ENCODE measurements around the gene MSL3B.

The MSL3B gene

GRCh38 chr2:233841183-233841582, 27.0 kb downstream of the MSL3B start:
- TF ChIP-seq CTCF (IDR thresholded peaks at IDR 0.05), result no peak
- H3K27ac ChIP-seq, result no peak overlapping the region
- H3K79me2 ChIP-seq, result no peaks in the 10 kb centered on the region
- no peak overlapping the region for H2AFZ ChIP-seq
- H3K27me3 ChIP-seq (ENCODE audit: control insufficient read depth, insufficient read depth, low read length), result no peaks in the 10 kb centered on the region
- no peaks in the 10 kb centered on the region for H3K9me3 ChIP-seq (ENCODE audit: control insufficient read depth, low read length)
- no peak overlapping the region for H3K9ac ChIP-seq
- no peaks in the 10 kb centered on the region for H3K4me1 ChIP-seq
- no peak overlapping the region for H3K4me3 ChIP-seq (ENCODE audit: low read depth, low read length)
- no peaks in the 10 kb centered on the region for H3K36me3 ChIP-seq (ENCODE audit: control insufficient read depth, insufficient read depth, low read length)
- H3K4me2 ChIP-seq (ENCODE audit: low read length), result no peak overlapping the region

DNA sequence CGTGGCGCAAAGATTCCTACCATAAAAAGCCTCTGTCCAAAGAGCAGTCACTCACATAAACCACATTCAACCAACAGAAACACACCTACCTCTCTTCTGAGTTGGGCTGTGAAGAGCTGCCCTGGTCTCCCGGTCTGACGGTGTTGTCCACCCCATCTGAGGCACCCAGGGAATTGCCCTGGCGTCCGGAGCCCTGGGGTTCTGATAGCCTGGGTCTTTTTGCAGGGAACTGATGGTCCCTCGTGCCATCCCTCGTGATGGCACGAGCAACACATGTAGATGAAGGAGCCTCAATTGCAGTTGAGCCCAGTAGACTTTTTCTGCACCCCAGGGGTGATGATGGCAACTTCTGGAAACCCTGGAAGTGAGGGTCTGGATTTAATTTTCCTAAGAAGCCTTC, 27.7 kb downstream of the MSL3B start:
- Histone ChIP-seq H3K4me2 (ENCODE audit: low read length) (no peak overlapping the region), H3K79me2 (no peaks in the 10 kb centered on the region), H3K4me1 (no peaks in the 10 kb centered on the region), H3K9ac (no peak overlapping the region), H3K27me3 (ENCODE audit: control insufficient read depth, insufficient read depth, low read length) (no peaks in the 10 kb centered on the region), H3K4me3 (ENCODE audit: low read depth, low read length) (no peak overlapping the region), H3K36me3 (ENCODE audit: control insufficient read depth, insufficient read depth, low read length) (no peaks in the 10 kb centered on the region), H2AFZ (no peak overlapping the region), H3K27ac (no peak overlapping the region), H3K9me3 (ENCODE audit: control insufficient read depth, low read length) (no peaks in the 10 kb centered on the region)
- TF ChIP-seq CTCF (IDR thresholded peaks at IDR 0.05), result no peak

- no peak for TF ChIP-seq CTCF (IDR thresholded peaks at IDR 0.05)
- no peak overlapping the region for H3K4me3 ChIP-seq (ENCODE audit: low read depth, low read length)
- no peak overlapping the region for H3K27ac ChIP-seq
- H3K4me1 ChIP-seq, result no peaks in the 10 kb centered on the region
- H2AFZ ChIP-seq, result no peak overlapping the region
- H3K9ac ChIP-seq, result no peak overlapping the region
- H3K9me3 ChIP-seq (ENCODE audit: control insufficient read depth, low read length), result no peaks in the 10 kb centered on the region
- H3K36me3 ChIP-seq (ENCODE audit: control insufficient read depth, insufficient read depth, low read length), result no peaks in the 10 kb centered on the region
- H3K4me2 ChIP-seq (ENCODE audit: low read length), result no peak overlapping the region
- no peaks in the 10 kb centered on the region for H3K27me3 ChIP-seq (ENCODE audit: control insufficient read depth, insufficient read depth, low read length)
- H3K79me2 ChIP-seq, result no peaks in the 10 kb centered on the region
Measured at GRCh38 chr2:233839447-233839820, 28.8 kb downstream of the MSL3B start.

DNA sequence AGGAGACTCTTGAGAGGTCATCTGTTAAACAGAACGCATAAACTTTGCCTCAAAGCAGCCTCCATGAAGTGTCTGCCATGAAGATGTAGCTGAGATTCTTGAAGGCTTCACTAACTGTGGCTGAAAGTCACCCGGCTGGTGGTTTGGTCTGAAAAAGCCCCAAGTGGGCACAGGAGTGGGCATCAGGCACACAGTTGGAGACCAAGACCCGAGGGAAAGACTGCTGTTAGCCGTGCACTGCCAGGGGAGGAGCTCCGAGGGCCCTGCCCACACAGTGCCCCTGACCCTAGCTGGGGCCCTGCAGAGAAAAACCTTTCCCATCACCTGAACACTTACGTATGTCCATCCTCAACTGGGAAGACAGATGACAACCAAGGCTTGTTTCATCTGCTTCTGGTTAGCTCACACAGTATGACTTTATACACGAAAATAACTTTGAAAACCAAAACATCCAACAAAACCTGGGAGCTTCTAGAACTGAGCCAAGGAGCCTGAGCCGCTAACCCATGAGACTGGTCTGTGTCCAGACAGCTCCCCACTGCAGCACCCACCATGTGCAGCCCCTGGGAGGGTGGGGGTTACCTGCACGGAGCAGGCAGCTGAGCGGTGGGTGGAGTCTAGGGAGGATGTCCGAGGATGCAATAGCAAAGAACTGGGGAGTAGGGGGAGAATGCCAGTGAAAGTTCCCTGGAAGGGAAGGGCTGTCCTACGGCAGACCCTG, 29.3 kb downstream of the MSL3B start:
- H3K9me3 ChIP-seq (ENCODE audit: control insufficient read depth, low read length), result no peaks in the 10 kb centered on the region
- no peaks in the 10 kb centered on the region for H3K4me1 ChIP-seq
- H3K9ac ChIP-seq, result no peak overlapping the region
- H3K4me2 ChIP-seq (ENCODE audit: low read length), result no peak overlapping the region
- H3K27me3 ChIP-seq (ENCODE audit: control insufficient read depth, insufficient read depth, low read length), result no peaks in the 10 kb centered on the region
- no peak overlapping the region for H3K27ac ChIP-seq
- H2AFZ ChIP-seq, result no peak overlapping the region
- TF ChIP-seq CTCF (IDR thresholded peaks at IDR 0.05), result no peak
- no peaks in the 10 kb centered on the region for H3K36me3 ChIP-seq (ENCODE audit: control insufficient read depth, insufficient read depth, low read length)
- H3K4me3 ChIP-seq (ENCODE audit: low read depth, low read length), result no peak overlapping the region
- H3K79me2 ChIP-seq, result no peaks in the 10 kb centered on the region

DNA sequence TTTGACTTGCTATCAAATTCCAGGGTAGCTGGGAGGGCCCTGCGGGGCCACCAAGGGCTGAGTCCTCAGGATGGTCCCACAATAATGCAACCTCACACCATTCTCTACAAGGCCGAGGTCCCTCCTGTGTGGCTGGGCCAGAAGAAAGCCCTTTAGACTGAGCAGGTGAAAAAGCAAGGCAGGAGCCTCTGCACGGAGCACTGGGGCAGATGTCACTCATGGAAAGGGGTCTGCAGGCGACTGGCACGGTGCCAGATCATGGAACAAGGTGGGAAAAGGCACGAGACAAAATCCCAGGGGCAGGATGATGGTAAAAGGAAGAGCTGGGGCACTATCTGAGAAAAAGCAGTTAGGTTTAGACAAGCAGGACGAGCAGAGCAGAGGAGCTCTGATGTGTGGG, 29.9 kb downstream of the MSL3B start:
- Histone ChIP-seq H3K27me3 (ENCODE audit: control insufficient read depth, insufficient read depth, low read length) (no peaks in the 10 kb centered on the region), H2AFZ (no peak overlapping the region), H3K9ac (no peak overlapping the region), H3K4me2 (ENCODE audit: low read length) (no peak overlapping the region), H3K27ac (no peak overlapping the region), H3K36me3 (ENCODE audit: control insufficient read depth, insufficient read depth, low read length) (no peaks in the 10 kb centered on the region), H3K9me3 (ENCODE audit: control insufficient read depth, low read length) (no peaks in the 10 kb centered on the region), H3K4me3 (ENCODE audit: low read depth, low read length) (no peak overlapping the region), H3K79me2 (no peaks in the 10 kb centered on the region), H3K4me1 (no peaks in the 10 kb centered on the region)
- no peak for TF ChIP-seq CTCF (IDR thresholded peaks at IDR 0.05)

Data from parathyroid adenoma (tissue), 2 donors.